AG09309 (cell line): ENCODE measurements around the gene CYB561.
"Not testable (repeated sequence)": the region's sequence is repeated elsewhere in the genome, so short reads cannot be mapped to it uniquely, and the experiment has no call there.

ENCODE experiments used
- DNase-seq: peaks from one replicate; pipeline ENCODE4 v3.0.0-alpha.2; 2010; ENCODE audit warnings: low read depth
- H3K4me3 ChIP-seq: 2 replicates; pipeline ENCODE4 v1.5.1; 2011; ENCODE audit warnings: mild to moderate bottlenecking, low read depth, low read length, moderate library complexity; ENCODE audit not compliant: control insufficient read depth
- TF ChIP-seq, protein P1 (sequence below): IDR thresholded peaks from 2 replicates; pipeline ENCODE4 v1.5.1; 2011; ENCODE audit warnings: mild to moderate bottlenecking, low read depth, low read length, inconsistent platforms; ENCODE audit not compliant: insufficient read depth, control insufficient read depth; ENCODE audit errors: missing control alignments

The CYB561 gene

DNA sequence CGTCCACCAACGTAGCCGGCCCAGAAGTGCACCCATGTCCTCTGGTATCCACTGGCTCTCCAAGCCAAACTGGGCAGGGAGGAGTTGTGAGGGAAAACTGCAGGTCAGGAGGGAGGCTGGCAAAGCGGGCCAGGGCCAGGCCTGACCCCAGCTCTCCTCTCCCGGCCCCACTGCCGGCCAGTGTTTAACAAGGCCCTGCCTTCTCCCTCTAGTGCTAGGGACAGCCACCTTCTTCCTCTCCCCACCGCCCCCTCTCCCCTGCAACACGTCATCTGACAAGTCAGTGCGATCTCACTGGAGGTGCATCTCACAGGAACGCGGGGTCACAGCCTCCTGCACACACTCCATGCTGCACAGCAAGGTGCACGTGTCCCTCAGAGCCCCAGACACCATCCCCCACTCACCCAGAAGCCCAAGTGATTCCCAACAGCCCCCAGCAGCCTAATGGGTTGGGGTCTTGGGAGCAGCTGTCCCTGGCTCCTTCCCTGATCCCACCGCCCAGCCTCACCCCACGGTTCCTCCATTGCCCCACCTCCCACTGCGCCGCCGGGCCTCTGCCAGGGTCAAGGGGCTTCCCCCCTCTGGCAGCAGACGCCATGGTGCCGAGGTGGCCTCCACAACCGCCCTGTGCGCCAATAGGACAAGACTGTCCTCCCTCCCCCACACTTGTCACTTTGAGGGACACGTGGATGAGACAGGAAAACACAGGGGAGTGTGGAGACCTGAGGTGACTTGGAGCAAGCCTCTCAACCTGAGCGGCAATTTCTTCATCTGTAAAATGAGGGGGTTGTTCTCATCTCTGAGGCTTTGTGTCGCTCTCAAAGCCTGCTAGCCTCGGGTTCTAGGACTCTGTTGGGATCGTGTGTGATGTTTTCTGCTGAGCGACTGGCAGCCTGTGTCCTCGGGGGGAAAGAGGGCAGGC lies 29.6 kb upstream of the CYB561 start:
- TF ChIP-seq, protein P1, sequence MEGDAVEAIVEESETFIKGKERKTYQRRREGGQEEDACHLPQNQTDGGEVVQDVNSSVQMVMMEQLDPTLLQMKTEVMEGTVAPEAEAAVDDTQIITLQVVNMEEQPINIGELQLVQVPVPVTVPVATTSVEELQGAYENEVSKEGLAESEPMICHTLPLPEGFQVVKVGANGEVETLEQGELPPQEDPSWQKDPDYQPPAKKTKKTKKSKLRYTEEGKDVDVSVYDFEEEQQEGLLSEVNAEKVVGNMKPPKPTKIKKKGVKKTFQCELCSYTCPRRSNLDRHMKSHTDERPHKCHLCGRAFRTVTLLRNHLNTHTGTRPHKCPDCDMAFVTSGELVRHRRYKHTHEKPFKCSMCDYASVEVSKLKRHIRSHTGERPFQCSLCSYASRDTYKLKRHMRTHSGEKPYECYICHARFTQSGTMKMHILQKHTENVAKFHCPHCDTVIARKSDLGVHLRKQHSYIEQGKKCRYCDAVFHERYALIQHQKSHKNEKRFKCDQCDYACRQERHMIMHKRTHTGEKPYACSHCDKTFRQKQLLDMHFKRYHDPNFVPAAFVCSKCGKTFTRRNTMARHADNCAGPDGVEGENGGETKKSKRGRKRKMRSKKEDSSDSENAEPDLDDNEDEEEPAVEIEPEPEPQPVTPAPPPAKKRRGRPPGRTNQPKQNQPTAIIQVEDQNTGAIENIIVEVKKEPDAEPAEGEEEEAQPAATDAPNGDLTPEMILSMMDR = no peak
- DNase-seq = no peak
- H3K4me3 ChIP-seq = no peak overlapping the region

DNA sequence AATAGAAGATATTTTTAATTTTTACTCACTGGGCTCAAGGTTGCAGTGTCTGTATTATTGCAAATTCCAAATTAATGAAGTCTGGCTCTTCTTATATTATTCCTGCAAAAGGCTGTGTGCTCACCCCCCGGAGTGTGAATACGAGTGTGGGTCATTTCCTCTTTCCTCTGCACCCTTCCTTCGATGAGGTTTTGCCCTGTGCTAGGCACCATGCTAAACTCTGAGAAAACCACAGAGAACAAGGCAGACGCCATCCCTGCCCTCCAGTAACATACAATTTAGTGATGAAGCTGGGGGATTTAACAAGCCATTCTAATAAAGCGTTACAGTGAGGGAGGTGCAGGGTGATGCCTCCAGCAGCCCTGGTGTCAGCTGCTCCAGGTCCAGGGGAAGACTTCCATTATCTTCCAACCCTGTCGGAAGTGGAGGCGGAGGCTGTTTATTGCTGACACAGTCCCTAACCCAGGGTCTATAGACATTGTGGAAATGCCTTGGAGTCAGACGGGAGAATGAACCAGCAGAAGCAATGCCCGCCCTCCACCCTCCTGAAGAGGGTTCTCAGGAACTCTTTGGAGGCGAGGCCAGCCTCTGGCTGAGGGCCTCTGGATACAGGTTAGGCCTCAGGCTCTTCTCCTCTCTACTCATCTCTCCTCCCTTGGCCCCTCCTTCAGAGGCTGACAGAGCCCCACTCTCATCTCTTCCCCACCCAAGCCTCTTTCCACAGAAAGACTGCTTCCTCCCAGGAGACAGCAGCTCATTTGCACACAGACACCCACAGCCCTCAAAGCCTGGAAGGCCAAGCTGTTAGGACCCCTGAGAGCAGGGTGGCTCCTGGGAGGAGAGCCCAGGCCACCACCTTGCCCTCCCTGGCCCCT lies 28.7 kb upstream of the CYB561 start:
- H3K4me3 ChIP-seq = no peak overlapping the region
- TF ChIP-seq, protein P1 = no peak
- DNase-seq = no peak

DNA sequence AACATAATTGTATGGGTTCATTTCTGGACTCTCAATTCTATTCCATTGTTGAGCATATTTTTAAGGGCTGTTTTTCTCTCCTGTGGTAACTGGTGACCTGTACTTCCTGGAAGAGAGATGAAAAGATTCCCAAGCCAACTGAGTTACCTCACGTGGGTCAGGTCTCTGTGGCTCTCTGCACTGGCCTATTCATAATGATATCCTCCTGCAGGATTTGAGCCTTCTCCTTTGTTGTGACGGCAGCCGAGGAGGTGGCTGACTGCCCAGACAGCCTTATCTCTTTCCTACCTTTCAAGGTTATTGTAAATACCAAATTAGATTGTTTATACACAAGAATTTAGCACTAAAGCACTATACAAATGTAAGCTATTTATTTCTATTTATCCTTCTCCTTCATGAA lies 28.1 kb upstream of the CYB561 start:
- DNase-seq = no peak
- TF ChIP-seq, protein P1 = no peak
- H3K4me3 ChIP-seq = no peak overlapping the region

DNA sequence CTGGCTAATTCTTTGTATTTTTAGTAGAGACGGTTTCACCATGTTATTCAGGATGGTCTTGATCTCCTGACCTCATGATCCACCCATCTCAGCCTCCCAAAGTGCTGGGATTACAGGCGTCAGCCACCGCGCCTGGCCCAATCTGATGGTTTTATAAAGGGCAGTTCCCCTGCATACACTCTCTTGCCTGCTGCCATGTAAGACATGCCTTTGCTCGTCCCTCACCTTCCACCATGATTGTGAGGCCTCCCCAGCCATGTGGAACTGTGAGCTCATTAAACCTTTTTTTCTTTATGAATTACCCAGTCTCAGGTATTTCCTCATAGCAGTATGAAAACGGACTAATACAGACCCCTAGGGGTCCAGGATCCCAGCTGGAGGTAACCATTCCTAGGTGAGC lies 22.0 kb upstream of the CYB561 start:
- not testable (repeated sequence) for H3K4me3 ChIP-seq, DNase-seq

DNA sequence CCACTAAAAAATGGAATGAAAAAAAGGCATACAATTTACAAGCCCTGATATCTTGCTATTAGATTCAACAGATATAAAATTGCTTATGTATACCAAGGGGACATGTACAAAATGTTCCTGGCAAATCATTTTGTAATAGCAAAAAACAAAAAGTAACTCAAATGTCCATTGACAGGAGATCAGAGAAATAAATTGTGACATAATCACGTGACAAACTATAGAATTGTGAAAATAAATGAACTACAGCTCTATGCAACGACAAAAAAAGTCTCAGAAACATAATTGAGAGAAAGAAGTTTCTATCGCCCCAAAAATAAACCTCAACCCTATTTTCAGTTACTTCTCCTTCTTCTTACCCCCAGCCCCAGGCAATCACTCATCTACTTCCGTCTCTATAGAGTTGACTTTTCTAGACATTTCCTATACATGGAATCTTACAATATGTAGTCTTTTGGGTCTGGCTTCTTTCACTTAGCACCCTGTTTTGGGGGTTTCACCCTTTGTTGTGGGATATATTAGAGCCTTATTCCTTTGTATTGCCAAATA lies 18.7 kb upstream of the CYB561 start:
- DNase-seq = no peak

DNA sequence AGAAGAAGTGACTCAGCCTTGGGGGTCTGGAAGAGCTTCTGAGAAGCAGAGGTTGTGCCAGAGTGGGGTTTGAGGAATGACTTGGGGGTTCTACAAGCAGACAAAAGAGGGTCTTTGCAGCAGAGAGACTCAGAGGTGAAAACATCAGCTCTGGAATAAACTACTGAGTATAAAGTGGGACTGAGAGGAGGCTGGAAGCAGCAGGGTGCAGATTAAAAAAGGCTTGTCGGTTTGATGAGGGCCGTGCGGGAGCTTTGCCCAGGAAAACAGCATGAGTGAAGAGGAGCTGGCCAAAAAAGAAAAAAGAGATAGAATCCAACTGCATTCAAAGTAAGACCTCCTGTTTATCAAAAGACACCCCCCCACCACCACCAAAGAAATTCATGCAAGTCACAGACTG lies 17.7 kb upstream of the CYB561 start:
- TF ChIP-seq, protein P1 = no peak
- no peak overlapping the region for H3K4me3 ChIP-seq
- no peak for DNase-seq

More for the DNA sequence above, 18.7 kb upstream of the CYB561 start:
- H3K4me3 ChIP-seq = no peak overlapping the region
- TF ChIP-seq, protein P1 = no peak
